T-helper 1 cell treated with Interleukin-12 subunit alpha and Interleukin-12 subunit beta and Interleukin-4 antibody, amounts not matched to agents 30 ng/mL and 1 ng/mL, for 36 hours (primary cell): ENCODE measurements around the gene MRPL51. TPM values are rescaled to one million over a fixed set of nuclear protein-coding genes. Genes with fewer than 3 reads are reported as not detected.

ENCODE experiments used
- intact Hi-C: fragments of 100-400 bp; cut with micrococcal nuclease; formaldehyde crosslinking; loops from one replicate; pipeline ENCODE4 v1.15.1; 2024
- total RNA-seq: library from RNA; stranded (reverse); gene quantifications from 2 replicates; pipeline ENCODE4 v1.2.3, GENCODE V29; 2022

MRPL51 gene
- total RNA-seq, 1 donor from 2014 or later: 201 TPM

- intact Hi-C loops: loop anchor here (1.0 kb wide), 4 partner anchors 8 to 21 kb away; partner anchors contain the start of gene TAPBPL
These were observed 49.0 kb downstream of the MRPL51 start for GRCh38 chr12:6444031-6444430.

GRCh38 chr12:6443361-6443983 lies 49.6 kb downstream of the MRPL51 start:
- intact Hi-C loops: no loop called here

DNA sequence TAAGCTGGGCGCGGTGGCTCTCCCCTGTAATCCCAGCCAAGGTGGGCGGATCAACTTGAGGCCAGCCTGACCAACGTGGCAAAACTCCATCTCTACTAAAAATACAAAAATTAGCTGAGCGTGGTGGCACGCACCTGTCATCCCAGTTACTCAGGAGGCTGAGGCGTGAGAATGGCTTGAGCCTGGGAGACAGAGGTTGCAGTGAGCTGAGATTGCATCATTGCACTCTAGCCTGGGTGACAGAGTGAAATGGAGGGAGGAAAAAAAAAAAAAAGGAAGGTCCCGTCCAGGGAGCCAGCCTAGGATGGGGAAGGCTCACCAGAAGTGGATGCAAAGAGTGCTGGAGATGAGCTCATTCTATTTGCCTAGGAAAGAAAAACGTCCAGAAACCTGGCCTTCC lies 50.2 kb downstream of the MRPL51 start:
- intact Hi-C loops: no loop called here

Other genes with a start within 250 kb of the MRPL51 start
- gene PLEKHG6, start 182.6 kb downstream of the MRPL51 start, total RNA-seq: not detected in 2 replicates
- 56.4 and 60.2 TPM in 2 replicates for gene TNFRSF1A, start 151.2 kb downstream of the MRPL51 start, total RNA-seq
- gene SCNN1A, start 117.7 kb downstream of the MRPL51 start, total RNA-seq: 0.07 TPM in 1 of 2 replicates, not detected in the other
- 0.20 and 1.0 TPM in 2 replicates for gene LTBR, start 109.1 kb downstream of the MRPL51 start, total RNA-seq
- 88.3 and 89.8 TPM in 2 replicates for gene CD27, start 48.3 kb downstream of the MRPL51 start, total RNA-seq
- 63.1 and 72.0 TPM in 2 replicates for gene TAPBPL, start 41.2 kb downstream of the MRPL51 start, total RNA-seq
- gene VAMP1, start 22.6 kb downstream of the MRPL51 start, total RNA-seq: 39.9 and 44.7 TPM in 2 replicates
- gene NCAPD2, start 840 bp upstream of the MRPL51 start, total RNA-seq: 112 and 123 TPM in 2 replicates
- 3,817 and 3,902 TPM in 2 replicates for gene GAPDH, start 41.3 kb upstream of the MRPL51 start, total RNA-seq
- 29.1 and 29.9 TPM in 2 replicates for gene IFFO1, start 62.8 kb upstream of the MRPL51 start, total RNA-seq
- gene NOP2, start 75.0 kb upstream of the MRPL51 start, total RNA-seq: 93.7 and 97.0 TPM in 2 replicates
- gene CHD4, start 114.1 kb upstream of the MRPL51 start, total RNA-seq: 294 and 309 TPM in 2 replicates
- gene LPAR5, start 142.7 kb upstream of the MRPL51 start, total RNA-seq: 4.6 and 5.7 TPM in 2 replicates
- gene ACRBP, start 154.2 kb upstream of the MRPL51 start, total RNA-seq: 1.0 and 1.5 TPM in 2 replicates
- 23.7 and 27.7 TPM in 2 replicates for gene ING4, start 169.9 kb upstream of the MRPL51 start, total RNA-seq
- gene ZNF384, start 196.1 kb upstream of the MRPL51 start, total RNA-seq: 86.9 and 89.9 TPM in 2 replicates
- gene PIANP, start 207.6 kb upstream of the MRPL51 start, total RNA-seq: 0.22 and 0.49 TPM in 2 replicates
- 29.5 and 30.6 TPM in 2 replicates for gene COPS7A, start 230.8 kb upstream of the MRPL51 start, total RNA-seq